ENCODE data around the gene TSNAXIP1.
"Not testable (repeated sequence)": the region's sequence is repeated elsewhere in the genome, so short reads cannot be mapped to it uniquely, and the experiment has no call there.

TSNAXIP1 gene

DNA sequence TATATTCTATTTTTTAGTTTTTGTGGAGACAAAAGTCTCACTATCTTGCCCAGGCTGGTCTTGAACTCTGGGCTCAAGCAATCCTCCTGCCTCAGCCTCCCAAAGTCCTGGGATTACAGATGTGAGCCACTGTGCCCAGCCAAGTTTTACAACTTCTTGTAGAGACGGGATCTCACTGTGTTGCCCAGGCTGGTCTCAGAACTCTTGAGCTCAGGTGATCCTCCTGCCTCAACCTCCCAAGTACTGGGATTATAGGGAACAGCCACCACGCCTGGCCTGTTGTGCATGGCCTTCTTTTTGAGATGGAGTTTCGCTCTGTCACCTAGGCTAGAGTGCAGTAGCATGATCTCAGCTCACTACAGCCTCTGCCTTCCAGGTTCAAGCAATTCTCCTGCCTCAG is 47.0 kb downstream of the TSNAXIP1 start:
- Mint-ChIP-seq H3K9me3 (no peaks in the 10 kb centered on the region), H3K36me3 (ENCODE audit: low read depth) (peaks cover 64% of the 10 kb centered on the region), H3K27ac (no peak overlapping the region), H3K4me3 (no peak overlapping the region), H3K4me1 (ENCODE audit: low read depth) (peaks cover 57% of the 10 kb centered on the region), H3K27me3 (no peaks in the 10 kb centered on the region)
- DNase-seq: no peak

DNA sequence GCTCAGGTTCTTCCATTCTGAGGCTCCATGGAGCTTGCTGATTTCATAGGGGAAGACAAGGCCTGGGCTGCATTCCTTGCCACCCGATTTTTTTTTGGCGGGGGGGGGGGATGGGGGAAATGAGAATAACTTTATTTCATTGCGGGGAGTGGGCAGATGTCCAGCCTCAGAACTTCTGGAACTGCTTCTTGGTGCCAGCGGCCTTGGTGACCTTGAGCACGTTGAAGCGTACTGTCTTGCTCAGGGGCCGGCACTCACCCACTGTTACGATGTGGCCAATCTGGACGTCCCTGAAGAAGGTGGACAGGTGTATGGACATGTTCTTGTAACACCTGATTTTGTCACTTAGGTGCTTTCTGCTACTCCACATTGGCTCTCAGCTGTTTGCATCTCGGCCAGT is 49.1 kb downstream of the TSNAXIP1 start:
- H3K36me3 Mint-ChIP-seq (ENCODE audit: low read depth): peaks cover 64% of the 10 kb centered on the region
- H3K27me3 Mint-ChIP-seq: no peaks in the 10 kb centered on the region
- no peaks in the 10 kb centered on the region for H3K9me3 Mint-ChIP-seq
- H3K4me1 Mint-ChIP-seq (ENCODE audit: low read depth): peaks cover 47% of the 10 kb centered on the region
- DNase-seq: no peak
- H3K4me3 Mint-ChIP-seq: no peak overlapping the region
- H3K27ac Mint-ChIP-seq: peak overlapping the region; percentile 26

DNA sequence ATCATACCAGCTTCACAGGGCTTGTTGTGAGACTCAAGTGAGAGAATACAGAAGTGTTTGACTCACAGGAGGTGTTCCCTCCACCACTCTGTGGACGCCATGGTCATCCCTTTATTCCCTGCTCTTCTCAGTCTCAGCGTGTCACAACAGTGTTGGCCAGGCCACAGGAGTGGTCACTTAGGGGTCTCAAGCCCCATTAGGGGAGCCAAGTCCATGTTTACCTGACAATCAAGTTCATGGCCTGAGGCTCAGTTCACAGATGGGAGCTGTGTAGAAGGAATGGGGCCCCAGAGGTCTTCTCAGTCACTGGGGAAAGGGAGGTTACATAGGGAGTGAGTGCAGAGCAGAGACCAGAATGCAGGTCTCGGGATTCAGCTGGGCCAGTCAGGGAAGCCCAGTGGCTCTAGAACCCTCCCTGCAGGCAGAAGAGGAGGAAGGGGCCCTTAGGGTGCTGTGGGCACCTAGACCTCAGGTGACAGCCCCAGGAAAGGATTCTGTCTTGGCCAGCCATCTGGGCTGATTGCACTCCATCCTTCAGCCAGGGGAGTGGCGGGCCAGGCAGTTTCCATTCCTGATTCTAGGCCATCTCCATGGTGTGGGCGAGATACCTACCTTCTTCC is 50.3 kb downstream of the TSNAXIP1 start:
- peaks cover 46% of the 10 kb centered on the region for H3K4me1 Mint-ChIP-seq (ENCODE audit: low read depth)

DNA sequence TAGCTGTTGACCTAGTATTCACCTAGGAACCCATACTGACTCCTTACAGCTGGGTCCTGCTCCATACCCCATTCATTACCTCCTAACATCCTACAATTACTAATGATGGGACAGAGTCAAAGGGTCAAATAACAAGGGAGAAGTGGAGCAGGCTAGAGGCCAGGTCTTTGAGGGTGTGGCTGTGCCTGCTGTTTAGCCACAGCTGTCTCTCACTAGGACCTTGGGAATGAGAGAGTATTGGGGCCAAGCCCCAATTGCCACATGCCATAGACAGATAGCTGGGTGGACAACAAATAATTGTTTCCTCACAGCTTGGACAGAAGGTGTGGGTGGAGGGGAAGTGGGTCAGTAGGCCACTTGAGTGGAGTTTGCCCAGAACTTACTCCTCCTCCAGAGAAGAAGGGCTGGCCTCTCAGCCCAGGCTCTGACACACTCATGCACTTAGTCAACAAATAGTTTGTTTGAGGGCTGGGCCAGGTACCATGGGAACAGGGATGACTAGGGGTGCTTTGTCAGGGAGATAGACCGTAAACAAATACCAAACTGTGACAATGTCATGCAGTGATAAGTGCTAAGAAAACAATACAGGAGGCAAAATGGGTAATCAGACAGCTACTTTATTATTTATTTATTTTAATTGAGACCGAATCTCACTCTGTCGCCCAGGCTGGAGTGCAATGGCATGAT is 51.0 kb downstream of the TSNAXIP1 start:
- Mint-ChIP-seq H3K27ac (peak overlapping the region; percentile 27), H3K36me3 (ENCODE audit: low read depth) (peaks cover 68% of the 10 kb centered on the region), H3K27me3 (no peaks in the 10 kb centered on the region), H3K9me3 (no peaks in the 10 kb centered on the region), H3K4me3 (no peak overlapping the region), H3K4me1 (ENCODE audit: low read depth) (peaks cover 46% of the 10 kb centered on the region)
- peak; percentile 37 for DNase-seq

More for the DNA sequence above, 50.3 kb downstream of the TSNAXIP1 start:
- H3K27me3 Mint-ChIP-seq: no peaks in the 10 kb centered on the region
- DNase-seq: no peak
- H3K36me3 Mint-ChIP-seq (ENCODE audit: low read depth): peaks cover 65% of the 10 kb centered on the region
- H3K4me3 Mint-ChIP-seq: no peak overlapping the region
- H3K27ac Mint-ChIP-seq: peak overlapping the region; percentile 27
- H3K9me3 Mint-ChIP-seq: no peaks in the 10 kb centered on the region

DNA sequence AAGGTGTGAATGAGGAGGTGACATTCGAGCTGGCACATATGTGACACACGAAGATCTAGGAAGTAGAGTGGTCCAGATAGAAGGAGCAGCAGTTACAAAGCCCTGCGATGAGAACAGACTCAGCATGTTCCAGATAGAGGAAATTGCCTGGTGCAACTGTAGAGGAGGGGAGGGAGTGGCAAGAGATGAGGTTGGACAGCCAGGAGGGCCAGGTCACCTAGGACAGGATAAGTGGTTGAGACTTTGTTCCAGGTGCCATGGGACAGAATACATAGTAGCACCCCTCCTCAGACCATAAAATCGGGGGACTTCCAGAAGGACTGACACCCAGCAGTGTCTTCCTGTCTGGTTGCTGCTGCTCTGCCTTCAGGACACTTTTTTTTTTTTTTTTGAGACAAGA is 51.8 kb downstream of the TSNAXIP1 start:
- no peaks in the 10 kb centered on the region for H3K9me3 Mint-ChIP-seq
- H3K4me1 Mint-ChIP-seq (ENCODE audit: low read depth): peaks cover 46% of the 10 kb centered on the region
- H3K4me3 Mint-ChIP-seq: no peak overlapping the region
- H3K36me3 Mint-ChIP-seq (ENCODE audit: low read depth): peaks cover 68% of the 10 kb centered on the region
- peak overlapping the region; percentile 69 for H3K27ac Mint-ChIP-seq
- DNase-seq: no peak
- no peaks in the 10 kb centered on the region for H3K27me3 Mint-ChIP-seq

DNA sequence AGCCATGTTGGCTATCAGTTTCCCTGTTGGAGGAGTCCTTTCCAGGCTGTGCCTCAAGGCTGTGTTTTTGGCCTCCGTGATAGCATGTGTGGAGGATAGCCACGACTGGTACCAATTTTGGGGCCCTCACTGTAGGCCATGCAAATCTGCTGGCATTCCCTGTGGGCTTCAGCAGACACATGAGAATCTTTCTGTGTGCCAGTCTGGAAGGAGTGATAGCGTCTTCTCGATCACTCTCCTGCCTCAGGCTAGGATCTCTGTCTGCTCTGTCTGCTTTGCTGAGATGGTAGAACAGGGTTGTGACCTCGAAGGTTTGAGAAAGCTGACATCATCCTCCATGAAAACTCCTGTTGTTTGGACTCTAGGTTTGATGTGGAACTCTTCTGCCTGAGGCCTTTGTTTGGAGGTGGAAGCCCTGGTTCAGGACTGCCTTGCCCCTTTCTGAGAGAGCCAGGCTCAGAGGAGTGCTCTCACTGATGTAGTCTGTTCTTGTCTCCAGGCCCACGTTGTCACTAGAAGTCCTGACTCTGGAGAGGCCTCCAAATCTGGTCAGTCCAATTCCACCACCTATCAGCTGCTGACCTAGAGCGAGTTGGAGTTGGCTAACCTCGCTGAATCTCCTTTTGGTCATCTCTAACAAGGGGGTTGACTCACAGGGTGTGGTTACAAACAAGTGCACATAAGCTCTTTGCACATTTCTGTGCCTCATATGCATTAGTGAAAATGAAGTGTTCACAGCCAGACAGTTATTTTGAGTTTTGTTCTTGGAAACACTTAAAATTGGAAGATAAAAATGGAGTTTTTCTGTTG is 54.1 kb downstream of the TSNAXIP1 start:
- H3K4me1 Mint-ChIP-seq (ENCODE audit: low read depth): peaks cover 31% of the 10 kb centered on the region
- no peaks in the 10 kb centered on the region for H3K27me3 Mint-ChIP-seq
- H3K36me3 Mint-ChIP-seq (ENCODE audit: low read depth): peaks cover 67% of the 10 kb centered on the region
- H3K27ac Mint-ChIP-seq: peak overlapping the region; percentile 73
- no peak for DNase-seq
- no peaks in the 10 kb centered on the region for H3K9me3 Mint-ChIP-seq
- no peak overlapping the region for H3K4me3 Mint-ChIP-seq

DNA sequence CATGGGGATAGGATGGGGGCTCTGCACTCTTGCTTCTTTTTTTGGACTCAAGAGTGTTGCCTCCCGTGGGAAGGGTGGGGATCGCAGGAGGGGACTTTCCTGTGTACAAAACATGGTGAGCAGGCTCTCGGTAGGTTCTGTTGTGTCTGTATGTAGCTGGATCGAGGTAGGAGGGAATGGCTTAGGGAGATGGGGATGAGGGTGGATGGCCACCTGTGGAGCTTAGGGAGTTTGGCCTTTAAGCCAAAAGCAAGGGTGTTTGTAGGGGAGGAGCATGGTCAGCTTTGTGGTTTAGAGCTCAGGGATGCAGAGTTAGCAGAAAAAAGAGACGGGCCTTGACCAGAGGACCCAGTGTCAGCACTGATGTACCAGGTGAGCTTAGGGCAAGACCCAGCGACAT is 55.2 kb downstream of the TSNAXIP1 start:
- Mint-ChIP-seq H3K27me3 (no peaks in the 10 kb centered on the region), H3K9me3 (no peaks in the 10 kb centered on the region), H3K4me3 (no peak overlapping the region), H3K4me1 (ENCODE audit: low read depth) (peaks cover 24% of the 10 kb centered on the region), H3K27ac (peak overlapping the region; percentile 4), H3K36me3 (ENCODE audit: low read depth) (peaks cover 72% of the 10 kb centered on the region)
- DNase-seq: no peak

DNA sequence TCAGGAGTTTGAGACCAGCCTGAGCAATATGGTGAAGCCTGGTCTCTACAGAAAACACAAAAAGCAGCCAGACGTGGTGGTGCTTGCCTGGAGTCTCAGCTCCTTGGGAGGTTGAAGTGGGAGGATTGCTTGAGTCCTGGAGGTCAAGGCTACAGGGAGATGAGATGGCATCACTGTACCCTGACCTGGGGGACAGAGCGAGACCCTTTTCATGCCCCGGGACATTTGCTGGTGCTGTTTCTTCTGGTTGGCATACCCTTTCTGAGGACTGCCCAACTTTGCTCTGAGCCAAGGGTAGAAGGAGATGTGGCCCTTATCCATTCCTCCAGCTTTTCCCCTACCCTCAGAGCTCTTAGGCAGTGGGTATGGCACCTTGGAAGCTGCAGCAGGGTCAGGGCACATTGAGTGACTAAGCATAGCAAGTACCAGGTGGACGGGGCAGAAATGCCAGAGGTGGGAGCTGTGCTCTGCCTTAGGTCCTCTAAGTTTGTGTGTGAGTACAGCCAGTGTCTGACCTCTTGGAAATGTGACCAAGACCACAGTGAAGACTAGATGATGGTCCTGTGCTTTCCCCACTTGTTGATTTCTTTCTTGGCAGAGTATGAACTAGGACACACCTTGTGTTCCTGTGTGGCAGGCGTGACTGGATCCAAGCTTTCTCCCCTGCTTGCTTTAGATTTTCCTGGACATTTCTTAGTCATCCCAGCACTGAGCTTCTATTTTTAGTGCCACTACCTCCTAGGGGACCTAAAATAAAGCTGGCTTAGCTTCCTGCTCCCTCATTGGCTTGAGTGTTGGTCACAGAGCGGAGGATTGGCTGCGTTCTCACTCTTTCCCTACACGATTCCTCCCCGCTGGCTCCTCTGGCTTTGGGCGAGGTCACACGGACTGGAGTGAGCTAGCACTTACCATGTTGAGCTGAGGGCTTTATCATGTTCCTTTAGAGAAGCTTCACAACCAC is 56.2 kb downstream of the TSNAXIP1 start:
- H3K9me3 Mint-ChIP-seq: no peaks in the 10 kb centered on the region
- peak overlapping the region; percentile 50 for H3K27ac Mint-ChIP-seq
- H3K4me1 Mint-ChIP-seq (ENCODE audit: low read depth): peaks cover 13% of the 10 kb centered on the region
- no peak for DNase-seq
- peaks cover 75% of the 10 kb centered on the region for H3K36me3 Mint-ChIP-seq (ENCODE audit: low read depth)
- no peaks in the 10 kb centered on the region for H3K27me3 Mint-ChIP-seq
- no peak overlapping the region for H3K4me3 Mint-ChIP-seq

DNA sequence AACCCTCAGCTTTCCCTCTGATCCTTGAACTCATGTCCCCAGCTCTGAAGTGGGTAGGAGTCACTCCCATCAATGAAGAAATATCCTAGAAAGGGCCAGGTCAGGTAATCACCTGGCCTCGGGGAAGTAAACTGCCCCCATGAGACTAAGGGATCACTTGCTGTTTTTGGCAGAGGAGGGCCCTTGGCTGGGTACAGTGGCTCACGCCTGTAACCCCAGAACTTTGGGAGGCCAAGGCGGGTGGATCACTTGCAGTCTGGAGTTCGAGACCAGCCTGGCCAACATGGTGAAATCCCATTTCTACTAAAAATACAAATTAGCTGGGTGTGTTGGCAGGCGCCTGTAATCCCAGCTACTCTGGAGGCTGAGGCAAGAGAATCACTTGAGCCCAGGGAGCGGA is 57.4 kb downstream of the TSNAXIP1 start:
- H3K27ac Mint-ChIP-seq: not testable (repeated sequence)

DNA sequence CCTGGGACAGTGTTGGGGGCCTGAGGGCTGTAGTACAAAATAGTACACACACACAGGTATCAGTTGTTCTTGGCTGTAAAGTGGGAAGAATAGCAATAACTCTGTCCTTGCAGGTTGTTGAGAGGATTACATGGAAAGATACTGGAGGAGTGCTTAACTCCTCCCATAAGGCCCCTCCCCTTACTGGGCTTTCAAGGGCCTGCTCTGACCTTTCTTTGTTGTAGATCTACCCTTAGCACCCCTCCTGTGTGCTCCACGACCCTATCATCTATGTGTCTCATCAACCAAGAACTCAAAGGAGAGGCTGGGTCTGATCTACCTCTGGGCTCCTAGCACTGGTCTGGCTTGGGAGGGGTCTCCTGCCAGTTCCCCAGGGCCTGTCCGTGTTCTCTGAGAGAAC is 57.9 kb downstream of the TSNAXIP1 start:
- peak overlapping the region; percentile 51 for H3K27ac Mint-ChIP-seq
- H3K4me1 Mint-ChIP-seq (ENCODE audit: low read depth): peaks cover 8% of the 10 kb centered on the region
- H3K27me3 Mint-ChIP-seq: no peaks in the 10 kb centered on the region
- no peak overlapping the region for H3K4me3 Mint-ChIP-seq
- no peaks in the 10 kb centered on the region for H3K9me3 Mint-ChIP-seq
- peaks cover 77% of the 10 kb centered on the region for H3K36me3 Mint-ChIP-seq (ENCODE audit: low read depth)
- no peak for DNase-seq

More for the DNA sequence above, 57.4 kb downstream of the TSNAXIP1 start:
- not testable (repeated sequence) for H3K27me3 Mint-ChIP-seq; H3K4me3 Mint-ChIP-seq; DNase-seq; H3K9me3 Mint-ChIP-seq; H3K4me1 Mint-ChIP-seq (ENCODE audit: low read depth)
- H3K36me3 Mint-ChIP-seq (ENCODE audit: low read depth): peaks cover 73% of the 10 kb centered on the region

DNA sequence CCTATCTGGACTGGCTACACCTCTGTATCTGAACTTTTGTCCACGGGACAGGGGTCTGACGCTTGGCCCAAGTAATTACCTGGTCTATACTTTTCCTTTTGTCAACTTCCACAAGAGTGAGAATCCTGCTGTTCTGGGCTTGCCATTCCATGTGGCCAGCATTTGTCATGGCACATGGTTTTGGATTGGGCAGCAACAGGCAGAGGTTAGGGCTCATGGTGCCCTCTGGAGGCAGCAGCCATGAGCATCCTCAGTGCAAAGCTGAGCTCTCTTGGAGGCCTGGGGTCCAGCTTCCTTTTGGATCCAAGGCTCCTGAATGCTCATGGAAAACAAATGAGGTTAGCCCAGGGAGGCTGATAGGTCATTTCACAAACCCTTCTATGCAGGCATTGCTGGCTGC is 58.6 kb downstream of the TSNAXIP1 start:
- no peaks in the 10 kb centered on the region for H3K27me3 Mint-ChIP-seq
- peaks cover 8% of the 10 kb centered on the region for H3K4me1 Mint-ChIP-seq (ENCODE audit: low read depth)
- no peaks in the 10 kb centered on the region for H3K9me3 Mint-ChIP-seq
- H3K36me3 Mint-ChIP-seq (ENCODE audit: low read depth): peaks cover 77% of the 10 kb centered on the region
- H3K4me3 Mint-ChIP-seq: no peak overlapping the region
- no peak overlapping the region for H3K27ac Mint-ChIP-seq
- no peak for DNase-seq

DNA sequence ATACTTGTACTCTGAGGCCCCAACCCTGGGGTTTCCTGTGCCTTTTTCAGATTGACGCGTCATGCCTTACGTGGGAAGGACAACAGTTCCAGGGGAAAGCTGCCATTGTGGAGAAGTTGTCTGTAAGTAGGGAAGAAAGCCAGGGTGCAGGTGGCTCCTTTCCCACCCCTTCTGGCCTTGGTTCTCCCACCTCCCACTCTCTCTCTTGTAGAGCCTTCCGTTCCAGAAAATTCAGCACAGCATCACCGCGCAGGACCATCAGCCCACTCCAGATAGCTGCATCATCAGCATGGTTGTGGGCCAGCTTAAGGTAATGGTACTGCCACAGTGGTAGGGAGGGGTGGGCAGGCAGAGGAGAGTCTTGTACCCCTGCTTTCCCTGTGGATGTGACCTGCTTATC is 61.6 kb downstream of the TSNAXIP1 start:
- Mint-ChIP-seq H3K4me1 (ENCODE audit: low read depth) (peaks cover 9% of the 10 kb centered on the region), H3K36me3 (ENCODE audit: low read depth) (peaks cover 81% of the 10 kb centered on the region), H3K27me3 (no peaks in the 10 kb centered on the region), H3K4me3 (no peak overlapping the region), H3K9me3 (no peaks in the 10 kb centered on the region), H3K27ac (peak overlapping the region; percentile 64)
- DNase-seq: no peak

DNA sequence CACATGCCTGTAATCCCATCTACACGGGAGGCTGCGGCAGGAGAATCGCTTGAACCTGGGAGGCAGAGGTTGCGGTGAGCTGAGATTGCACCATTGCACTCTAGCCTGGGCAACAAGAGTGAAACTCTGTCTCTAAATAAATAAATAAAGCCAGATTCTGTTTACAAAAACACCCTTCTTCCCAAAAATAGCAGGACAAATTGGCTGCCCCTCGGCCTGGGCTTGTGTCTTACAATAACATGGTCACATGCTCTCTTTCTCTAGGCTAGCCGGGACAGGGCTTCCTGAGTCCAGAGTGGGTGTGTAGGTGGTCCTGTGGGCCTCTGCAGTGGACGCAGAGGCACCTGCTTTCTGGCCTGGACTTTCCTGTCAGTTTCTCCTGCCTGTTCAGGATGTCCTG is 63.0 kb downstream of the TSNAXIP1 start:
- Mint-ChIP-seq H3K36me3 (ENCODE audit: low read depth) (peaks cover 88% of the 10 kb centered on the region), H3K27ac (peak overlapping the region; percentile 73), H3K4me3 (no peak overlapping the region)

DNA sequence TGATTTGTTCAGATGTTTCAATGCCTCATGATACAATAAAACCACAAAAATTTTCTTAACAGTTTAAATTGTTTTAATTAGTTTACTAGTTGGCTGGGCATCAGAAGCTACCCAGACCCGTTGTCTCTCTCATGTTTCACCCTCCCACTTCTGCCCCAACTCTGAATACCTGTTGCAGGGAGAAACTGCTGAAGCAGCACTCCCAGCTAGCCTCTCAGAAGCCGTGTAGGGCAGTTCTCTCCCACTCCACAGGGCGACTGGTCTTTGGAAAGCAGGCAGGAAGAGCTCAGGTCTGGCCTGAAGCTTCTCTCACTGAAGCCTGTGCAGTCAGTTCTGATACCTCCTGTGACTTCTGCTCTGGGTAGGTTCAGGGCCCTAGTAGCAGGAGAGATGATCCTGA is 64.6 kb downstream of the TSNAXIP1 start:
- H3K27me3 Mint-ChIP-seq: no peaks in the 10 kb centered on the region
- H3K27ac Mint-ChIP-seq: peak overlapping the region; percentile 44

More for the DNA sequence above, 63.0 kb downstream of the TSNAXIP1 start:
- H3K27me3 Mint-ChIP-seq: no peaks in the 10 kb centered on the region
- H3K4me1 Mint-ChIP-seq (ENCODE audit: low read depth): peaks cover 18% of the 10 kb centered on the region
- no peak for DNase-seq
- H3K9me3 Mint-ChIP-seq: no peaks in the 10 kb centered on the region

More for the DNA sequence above, 64.6 kb downstream of the TSNAXIP1 start:
- H3K9me3 Mint-ChIP-seq: no peaks in the 10 kb centered on the region
- H3K4me1 Mint-ChIP-seq (ENCODE audit: low read depth): peaks cover 34% of the 10 kb centered on the region
- H3K4me3 Mint-ChIP-seq: no peak overlapping the region
- no peak for DNase-seq
- H3K36me3 Mint-ChIP-seq (ENCODE audit: low read depth): peaks cover 87% of the 10 kb centered on the region
